DND-41 (cell line): ENCODE measurements around the gene HOXA9.

Experiments
- EZH2 ChIP-seq: IDR thresholded peaks from 3 replicates; pipeline ENCODE4 v1.6.1; 2012; ENCODE audit warnings: borderline replicate concordance, low read depth, mild to moderate bottlenecking, moderate library complexity, low read length, inconsistent platforms; ENCODE audit not compliant: severe bottlenecking
- TF ChIP-seq, protein P1 (sequence below): IDR thresholded peaks from 2 replicates; pipeline ENCODE4 v1.5.1; 2012; ENCODE audit warnings: borderline replicate concordance, low read length, moderate library complexity, mild to moderate bottlenecking; ENCODE audit not compliant: poor library complexity, severe bottlenecking; ENCODE audit errors: extremely low read depth

DNA sequence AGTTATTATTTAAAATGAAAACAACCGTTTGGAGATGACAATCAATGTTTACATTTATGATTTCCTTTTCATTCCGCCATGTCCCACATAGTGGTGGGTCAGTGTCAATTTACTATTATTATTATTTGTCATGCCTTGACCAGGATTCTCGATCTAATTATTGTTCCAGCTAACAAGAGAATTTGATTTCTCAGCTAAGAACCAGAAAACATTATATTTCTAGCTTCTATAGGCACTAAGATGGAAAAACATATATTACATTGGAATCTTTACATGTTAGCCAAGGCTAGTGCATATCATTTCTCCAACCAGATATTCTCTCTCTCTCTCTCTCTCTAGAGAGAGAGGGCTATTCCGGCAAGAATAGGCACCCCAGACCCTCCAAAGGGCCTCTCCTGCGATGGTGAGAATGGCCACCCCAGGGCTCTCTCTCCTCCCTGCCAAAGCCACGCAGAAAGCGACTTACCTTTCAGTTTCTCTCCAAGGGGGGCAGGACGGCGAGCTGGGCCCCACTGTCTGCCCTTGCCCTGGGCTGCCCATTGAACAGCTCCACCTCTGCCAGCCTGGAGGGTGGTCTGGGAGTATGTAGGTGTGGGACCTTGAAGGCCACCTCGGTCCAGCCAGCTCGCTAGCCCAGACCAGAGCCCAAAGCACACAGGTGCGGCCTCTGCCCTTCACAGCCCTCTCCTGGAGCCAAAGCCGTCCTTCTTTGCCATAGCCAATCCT, 15.3 kb downstream of the HOXA9 start:
- TF ChIP-seq, protein P1, sequence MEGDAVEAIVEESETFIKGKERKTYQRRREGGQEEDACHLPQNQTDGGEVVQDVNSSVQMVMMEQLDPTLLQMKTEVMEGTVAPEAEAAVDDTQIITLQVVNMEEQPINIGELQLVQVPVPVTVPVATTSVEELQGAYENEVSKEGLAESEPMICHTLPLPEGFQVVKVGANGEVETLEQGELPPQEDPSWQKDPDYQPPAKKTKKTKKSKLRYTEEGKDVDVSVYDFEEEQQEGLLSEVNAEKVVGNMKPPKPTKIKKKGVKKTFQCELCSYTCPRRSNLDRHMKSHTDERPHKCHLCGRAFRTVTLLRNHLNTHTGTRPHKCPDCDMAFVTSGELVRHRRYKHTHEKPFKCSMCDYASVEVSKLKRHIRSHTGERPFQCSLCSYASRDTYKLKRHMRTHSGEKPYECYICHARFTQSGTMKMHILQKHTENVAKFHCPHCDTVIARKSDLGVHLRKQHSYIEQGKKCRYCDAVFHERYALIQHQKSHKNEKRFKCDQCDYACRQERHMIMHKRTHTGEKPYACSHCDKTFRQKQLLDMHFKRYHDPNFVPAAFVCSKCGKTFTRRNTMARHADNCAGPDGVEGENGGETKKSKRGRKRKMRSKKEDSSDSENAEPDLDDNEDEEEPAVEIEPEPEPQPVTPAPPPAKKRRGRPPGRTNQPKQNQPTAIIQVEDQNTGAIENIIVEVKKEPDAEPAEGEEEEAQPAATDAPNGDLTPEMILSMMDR = no peak
- no peak for TF ChIP-seq EZH2
